HG02678 (cell line): ENCODE measurements around the gene NTN1.
"Not testable (repeated sequence)": the region's sequence is repeated elsewhere in the genome, so short reads cannot be mapped to it uniquely, and the experiment has no call there.

Source experiments
- ATAC-seq: cut with Tn5 transposase; IDR thresholded peaks from one replicate; pipeline ENCODE4 v1.9.1; 2021; ENCODE audit warnings: mild to moderate bottlenecking, moderate library complexity; ENCODE audit not compliant: unreplicated experiment

Gene NTN1

DNA sequence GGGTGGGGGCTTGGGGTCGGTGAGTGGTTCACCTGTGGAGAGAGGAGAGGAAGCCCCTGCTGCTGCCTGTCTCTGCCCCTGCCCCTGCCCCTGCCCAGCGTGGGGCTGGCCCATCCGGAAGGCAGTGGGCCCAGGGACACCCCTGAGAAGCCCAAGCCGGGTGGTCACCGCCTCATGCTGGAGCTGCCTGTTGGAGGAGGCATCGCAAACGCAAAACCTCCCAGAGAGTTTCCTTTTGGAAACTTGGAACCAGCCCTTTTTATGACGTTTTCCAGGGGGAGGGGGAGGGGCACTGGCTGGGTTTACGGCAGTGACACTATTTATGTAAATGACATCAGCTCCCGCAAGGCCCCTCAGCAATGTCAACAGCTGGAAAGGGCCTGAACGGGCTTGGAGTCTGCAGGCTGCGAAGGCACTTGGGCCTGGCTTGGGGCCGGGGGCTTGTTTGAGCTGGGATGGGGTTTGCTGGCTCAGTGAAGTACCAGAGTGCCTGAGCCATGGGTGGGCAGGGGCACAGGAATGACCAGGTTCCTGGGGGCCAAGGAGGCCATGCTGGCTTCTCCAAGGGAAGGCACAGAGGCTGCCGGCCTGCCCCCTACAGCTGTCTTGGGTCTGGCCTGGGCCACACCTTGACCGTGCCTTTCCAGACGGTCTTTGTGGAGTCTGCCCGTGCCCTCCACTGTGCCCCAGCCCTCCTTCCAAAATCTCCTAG is 219.5 kb downstream of the NTN1 start:
- ATAC-seq, result no peak

DNA sequence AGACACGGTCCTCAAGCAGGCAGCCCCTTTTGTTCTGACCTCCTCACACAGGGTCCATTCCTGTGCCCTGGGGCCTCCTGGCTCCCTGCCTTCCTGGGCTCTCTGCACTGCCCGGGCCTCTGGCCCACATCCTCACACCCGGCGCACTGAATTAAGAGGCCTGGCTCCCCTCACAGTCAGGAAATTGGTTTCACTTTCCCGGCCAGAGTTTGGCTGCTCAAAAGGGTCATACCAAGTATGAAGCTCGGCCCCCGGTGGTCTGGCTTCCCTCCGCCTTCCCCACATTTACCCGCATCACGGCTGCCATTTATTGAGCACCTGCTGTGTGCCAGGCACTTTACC is 220.0 kb downstream of the NTN1 start:
- no peak for ATAC-seq

DNA sequence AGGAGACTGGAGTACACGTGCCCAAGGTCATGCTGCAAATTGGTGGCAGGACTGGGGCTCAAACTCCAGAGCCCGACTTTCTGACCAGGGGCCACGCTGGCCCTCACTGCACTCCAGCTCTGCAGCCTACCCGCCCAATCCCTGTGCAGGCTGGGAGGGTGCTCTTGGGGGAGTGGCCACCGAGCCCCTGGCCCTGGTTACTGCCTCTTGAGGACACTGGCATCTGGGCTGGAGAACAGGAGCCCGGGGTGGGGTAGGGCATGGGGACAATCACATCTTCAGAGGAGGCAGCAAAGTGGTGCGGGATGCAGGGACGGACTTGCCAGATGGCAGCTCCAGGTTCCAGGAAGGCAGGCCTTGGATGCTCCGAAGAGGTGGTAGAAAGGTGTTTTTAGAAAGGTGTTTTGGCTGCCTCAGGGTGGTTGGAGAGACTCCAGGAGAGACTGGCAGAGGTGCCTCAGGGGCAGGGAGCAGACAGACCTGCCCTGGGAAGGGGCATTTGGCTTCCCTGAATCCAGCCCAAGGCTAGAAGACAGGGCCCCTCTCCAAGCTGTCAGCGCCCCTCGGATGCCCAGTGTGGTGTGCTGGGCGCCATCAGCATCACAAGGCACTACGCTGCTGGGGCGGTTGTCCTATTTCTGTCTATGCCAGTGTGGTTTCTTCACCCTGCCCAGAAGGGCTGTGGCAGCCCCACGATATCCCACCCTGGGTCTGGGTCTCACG is 220.6 kb downstream of the NTN1 start:
- ATAC-seq, result no peak

DNA sequence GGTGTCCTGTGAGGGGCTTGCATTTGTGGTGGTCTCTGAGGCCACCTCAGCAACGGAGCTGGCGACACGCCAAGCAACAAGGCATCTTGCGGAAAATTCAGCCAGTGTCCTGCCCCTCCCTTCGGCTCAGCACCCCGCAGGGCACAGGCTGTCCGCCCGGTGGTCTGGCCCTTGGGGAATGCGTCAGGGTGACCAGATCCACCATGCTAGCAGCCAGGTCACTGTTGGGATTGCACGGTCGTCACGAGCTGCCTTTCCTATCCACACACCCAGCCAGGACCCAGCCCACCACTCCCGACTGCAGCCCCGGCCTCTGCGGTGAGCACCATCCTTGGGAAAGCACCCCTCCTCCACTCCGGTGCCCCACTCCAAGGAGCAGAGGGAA is 221.2 kb downstream of the NTN1 start:
- ATAC-seq, result no peak

DNA sequence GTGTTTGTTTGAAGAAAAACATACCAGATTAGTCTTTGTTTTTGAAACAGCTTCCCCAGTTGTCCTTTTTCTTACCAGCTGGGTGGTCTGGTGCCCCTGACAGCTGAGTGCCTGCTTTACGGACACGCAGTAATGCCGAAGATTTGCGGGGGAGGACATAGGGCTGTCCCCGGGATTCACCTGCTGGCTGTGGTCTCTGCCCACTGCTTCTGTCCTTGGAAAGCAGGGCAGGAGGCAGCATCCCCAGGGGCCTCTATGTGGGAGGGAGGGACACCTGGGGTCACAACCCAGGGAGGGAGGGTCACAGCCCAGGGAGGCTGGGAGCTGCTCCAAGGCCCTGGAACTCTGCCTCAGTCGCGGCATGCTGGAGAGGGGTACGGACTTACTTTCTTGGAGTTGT is 221.7 kb downstream of the NTN1 start:
- ATAC-seq, result no peak

DNA sequence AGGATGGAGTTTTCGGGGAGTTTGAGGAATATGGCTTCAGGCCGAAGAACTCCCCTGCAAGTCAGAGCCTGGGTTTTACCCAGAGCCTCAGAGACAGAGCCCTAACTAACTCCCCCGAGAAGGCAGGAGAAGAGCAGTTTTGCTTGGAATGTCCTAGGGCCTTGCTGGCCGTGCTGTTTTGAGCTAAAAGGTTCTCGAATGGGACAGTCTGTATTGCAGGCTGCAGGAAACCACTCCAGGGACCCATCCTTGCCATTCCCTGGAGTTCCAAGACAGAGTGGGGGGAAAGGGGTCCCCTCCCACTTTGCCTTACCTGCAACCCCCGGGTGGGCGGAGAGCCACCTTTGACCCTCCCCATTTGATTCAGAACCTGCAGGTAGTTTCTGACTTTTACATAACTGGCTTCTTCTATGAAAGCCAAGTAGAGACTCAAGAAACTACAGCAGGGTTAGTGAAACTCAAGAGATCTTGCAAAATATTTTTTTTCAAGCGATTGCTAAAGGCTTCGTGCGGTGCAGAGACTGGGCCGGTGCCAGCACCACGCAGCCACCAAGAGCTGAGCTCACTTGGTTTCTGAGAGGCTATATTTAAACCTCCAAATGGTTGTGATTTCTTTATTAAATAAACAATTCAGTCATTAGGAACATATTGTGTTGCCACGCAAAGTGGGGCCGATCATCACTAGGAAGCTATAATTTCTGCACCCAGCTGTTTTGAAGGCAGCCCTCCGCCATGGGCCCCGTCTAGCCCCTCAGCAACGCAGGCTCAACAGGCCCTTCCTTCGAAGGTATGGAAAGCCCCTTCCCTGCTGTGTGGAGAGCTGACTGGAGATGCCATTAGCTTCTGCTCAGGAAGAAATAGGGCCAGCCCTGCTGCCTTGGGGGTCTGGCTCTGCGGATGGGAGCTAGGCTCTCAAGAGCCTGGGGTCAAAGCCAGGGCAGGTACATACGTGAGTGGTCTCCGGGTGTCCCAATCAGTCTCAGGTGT is 223.0 kb downstream of the NTN1 start:
- no peak for ATAC-seq

DNA sequence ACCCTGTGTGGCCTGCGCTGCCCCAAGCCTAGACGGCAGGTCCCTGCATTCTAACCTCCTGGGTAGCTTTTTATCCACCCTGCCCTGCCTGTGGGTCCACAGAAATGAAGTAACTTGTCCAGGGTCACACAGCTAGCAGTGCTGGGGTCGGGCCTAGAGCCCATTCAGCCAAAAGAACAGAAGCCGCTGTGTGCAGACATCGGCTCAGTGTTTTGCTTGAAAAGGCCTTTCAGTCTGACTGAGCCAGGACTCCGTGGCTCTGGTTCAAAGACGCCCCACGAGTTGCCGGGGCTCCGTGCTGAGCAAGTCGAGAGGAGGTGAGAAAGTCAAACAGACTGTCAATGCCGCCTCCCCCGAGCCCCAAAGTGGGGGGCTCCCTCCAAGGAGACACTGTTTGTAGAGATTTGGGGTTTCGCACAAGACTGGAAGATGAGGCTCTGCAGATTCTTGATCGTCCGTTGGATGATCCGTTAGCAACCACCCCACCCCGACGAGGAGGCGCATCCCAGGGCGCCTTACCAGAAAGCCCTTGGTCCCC is 226.2 kb downstream of the NTN1 start:
- no peak for ATAC-seq

DNA sequence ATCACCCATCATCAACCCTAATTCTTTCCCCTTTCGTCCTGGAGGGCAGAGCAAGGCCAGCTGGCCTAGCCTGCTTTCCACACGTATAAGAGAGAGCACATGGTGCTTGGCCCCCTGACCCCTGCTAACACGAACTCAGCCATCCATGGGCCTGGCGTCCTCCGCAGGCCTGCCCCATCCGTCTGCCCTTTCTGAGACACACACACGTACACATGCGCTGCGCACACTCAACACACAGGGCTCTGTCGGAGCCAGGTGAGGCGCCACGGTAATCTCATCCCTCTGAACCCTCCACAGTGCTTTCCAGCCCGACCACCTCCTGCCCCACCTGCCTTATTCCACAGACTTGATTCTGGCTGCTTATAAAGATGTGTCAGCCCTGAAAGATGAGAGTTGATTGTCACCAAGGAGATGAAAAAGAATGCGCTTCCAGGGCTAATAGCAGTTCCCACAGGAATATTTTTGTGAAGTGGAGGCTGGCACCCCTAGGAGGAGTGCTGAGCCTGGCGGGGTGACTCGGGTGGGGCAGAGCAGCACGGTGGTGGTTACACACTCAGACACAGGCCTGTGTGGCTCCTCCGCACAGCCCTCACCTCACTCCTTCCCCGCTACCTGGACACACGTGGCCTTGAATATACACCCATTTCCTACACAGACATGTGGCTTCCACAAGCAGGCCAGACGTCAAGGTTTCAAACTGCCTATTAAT is 228.1 kb downstream of the NTN1 start:
- no peak for ATAC-seq

DNA sequence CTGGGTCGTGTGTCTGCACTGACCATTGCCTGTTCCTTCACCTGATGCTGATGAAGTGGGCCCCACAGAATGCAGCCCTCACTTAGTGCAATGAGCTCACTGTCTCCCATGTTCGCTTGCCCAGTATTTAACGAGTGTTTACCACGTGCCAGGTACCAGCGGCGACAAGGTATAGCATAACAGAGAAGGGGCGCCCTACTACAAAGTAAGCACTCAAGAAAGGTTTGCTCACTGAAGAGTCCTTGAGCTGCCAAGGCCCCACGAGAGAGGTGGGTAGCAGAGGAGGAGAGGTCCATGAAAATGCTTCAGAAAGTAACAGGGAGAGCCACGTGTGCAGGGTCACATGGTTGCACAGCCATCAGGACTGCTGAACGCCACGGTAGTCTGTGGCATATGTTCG is 230.0 kb downstream of the NTN1 start:
- no peak for ATAC-seq

DNA sequence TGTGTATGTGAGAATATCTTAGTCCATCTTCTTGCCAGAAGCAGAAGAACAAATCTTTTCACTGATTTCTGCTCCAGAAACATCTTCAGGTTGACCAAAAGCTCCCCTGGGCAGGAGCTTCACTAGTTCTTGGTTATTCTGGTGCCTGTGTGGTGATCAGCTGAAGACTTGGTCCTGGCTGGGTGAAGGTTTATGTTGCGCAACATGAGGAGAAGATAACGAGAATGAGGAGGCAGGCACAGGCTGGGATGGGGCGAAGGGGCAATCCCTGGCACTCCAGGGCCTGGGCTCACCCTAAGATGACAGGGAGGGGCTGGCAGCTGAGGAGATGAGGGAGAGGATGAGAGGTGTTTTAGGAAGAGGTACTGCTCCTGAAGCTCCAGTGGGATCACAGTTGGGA is 232.0 kb downstream of the NTN1 start:
- ATAC-seq, result no peak

DNA sequence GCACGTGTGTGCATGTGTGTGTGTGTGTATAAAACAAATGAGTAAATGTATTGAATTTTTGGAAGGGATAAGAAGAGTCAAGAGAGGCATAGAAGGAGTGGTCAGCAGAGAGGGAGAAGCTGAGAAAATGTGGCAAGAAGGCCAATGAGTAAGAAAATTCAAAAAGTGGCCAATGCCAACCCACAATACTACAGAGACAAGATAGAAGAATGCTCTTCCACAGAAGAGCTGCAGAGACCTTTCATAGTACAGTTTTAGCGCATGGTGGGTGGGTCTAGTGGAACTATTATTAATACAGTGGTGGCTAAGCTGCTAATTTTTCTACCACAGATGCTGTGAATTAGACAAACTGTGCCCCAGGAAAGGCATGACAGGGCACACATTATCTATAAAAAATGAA is 233.5 kb downstream of the NTN1 start:
- no peak for ATAC-seq

DNA sequence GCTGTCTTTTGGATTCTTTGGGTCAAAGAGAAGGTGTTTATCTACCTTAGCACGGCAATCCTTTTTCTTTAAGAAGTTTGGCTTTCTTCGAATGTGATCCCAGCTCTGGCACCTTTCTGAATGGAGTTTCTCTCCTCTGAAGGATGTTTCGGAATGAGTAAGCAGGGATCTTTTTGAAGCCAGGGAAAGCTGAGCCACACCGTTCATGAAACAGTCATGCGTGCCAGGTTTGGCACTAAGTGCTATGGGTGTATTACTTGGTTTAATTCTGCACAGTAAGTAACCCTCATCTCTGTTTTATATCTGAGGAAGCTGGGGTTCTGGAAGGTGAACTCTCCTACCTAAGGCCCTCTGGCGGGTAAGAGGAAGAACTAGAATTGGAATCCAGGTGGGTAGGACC is 234.5 kb downstream of the NTN1 start:
- ATAC-seq, result no peak

DNA sequence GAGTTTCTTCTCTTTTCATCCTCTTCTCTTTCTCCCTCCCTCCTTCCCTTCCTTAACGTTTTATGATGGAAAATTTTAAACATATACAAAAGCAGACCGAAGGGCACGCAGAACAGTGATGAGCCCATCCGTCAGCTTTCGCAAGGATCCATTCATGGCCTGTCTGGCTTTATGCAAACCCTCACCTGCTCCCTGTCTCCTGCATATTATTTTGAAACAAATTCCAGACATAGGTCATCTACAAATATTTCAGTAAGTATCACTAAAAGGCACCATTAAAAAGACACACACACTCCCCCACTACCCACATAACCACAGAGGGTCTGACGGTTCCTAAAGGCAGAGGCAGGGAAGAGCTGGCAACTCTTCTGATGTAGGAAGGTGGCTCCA is 235.0 kb downstream of the NTN1 start:
- ATAC-seq, result no peak

DNA sequence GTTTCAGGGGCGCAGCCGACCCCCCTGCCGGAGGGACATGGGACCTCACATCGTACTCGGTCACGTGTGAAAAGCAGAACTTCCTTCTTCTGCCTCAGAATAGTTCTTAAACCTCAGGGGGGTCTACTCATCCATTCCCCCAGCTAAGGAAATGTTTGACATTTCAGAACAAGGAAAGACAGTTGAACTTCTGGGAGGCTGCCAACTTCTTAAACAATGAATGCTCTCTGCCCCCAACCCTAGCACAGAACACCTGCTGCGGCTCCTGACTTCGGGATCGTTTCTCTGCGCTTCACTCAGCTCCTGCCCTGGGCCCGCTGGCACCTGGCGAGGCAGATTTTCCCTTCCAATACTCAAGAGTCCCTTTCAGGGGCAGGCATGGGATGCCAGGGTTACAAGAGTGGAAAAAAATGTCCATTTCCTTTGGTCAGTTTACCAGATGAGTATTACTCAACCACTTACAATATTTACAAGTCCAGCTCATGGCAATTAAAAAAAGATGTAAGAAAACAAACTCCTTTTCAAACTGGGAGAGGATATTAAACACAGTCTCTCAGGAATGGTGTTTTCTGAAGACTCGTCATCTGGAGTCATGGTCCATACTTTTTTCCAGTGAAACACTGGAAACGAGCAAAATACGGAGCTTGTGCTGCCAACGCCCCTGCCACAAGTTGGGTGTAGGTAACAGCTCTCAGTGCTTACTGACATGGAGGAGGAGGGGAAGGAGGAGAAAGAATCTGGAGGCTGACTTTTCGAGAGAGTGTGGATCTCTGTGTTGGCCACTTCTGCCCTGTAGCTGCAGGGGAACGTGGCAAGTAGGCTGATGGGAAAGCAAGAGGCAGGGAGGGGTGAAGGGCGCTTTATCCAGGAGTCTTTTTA is 235.7 kb downstream of the NTN1 start:
- ATAC-seq, result no peak

DNA sequence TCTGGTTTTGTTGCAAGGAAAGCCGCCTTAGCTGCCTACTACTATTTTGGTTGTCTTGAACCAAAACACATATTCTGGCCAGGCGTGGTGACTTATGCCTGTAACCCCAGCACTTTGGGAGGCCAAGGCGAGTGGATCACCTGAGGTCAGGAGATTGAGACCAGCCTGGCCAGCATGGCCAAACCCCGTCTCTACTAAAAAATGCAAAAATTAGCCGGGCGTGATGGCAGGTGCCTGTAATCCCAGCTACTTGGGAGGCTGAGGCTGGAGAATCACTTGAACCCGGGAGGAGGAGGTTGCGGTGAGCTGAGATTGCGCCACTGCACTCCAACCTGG is 236.3 kb downstream of the NTN1 start:
- not testable (repeated sequence) for ATAC-seq

DNA sequence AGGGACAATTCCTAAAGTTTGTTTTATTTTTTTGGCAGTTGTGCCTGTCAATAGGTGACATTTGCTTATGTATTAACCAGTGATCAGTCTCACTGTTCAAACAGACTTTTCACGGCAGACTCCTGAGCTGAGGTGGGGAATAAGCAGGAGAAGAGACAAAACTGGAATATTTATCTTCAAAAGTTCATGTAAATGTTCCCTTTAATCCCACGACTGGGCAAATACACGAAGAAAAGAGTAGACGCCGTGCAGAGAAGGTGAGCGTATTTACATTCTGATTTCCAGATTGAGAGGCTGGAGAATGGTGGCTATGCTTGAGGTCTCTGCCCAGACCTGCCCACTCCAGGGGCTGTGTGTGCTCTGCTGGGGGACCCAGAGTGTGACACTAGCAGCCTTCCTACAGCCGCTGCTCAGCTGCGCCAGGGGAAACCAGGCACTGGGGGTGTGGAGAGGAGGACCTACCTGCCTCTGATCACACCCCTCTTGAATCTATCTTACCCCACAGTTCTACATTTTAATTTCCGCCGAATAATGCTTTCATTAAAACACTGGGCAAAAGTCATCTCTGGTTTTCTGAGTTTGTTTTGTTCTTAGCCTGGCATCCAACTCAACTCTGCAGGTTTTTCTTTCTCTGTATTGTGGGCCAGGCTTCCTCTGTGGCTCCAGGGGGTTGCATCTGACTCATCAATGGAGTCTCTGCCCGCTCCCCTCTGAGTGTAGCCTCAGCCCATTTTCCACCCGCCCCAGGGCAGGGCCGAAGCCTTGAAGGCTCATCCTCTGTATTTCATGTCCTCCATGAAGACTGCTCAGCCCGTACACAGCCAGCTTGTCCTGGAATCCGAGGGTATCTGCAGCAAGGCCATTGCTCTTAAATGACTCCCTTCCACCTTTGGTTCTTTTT is 237.1 kb downstream of the NTN1 start:
- no peak for ATAC-seq

DNA sequence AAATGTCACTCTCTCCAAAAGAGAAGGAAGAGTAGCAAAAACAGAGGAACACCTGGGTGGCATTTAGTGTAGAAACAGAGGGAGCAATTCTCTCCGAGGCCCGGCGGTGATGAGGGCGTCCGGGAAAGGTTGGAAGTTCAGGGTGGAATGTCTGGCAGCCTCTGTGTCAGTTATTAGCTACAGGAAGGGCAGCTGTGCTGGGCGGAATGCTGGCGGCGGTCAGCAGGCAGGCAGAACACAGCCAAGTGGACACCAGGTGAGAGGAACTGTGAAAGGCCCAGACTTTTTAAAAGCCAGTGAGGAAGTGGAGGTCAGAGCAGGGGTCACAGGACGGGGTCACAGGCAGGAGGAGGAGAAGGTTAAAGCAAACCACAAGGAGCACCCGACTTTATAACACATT is 238.1 kb downstream of the NTN1 start:
- no peak for ATAC-seq

DNA sequence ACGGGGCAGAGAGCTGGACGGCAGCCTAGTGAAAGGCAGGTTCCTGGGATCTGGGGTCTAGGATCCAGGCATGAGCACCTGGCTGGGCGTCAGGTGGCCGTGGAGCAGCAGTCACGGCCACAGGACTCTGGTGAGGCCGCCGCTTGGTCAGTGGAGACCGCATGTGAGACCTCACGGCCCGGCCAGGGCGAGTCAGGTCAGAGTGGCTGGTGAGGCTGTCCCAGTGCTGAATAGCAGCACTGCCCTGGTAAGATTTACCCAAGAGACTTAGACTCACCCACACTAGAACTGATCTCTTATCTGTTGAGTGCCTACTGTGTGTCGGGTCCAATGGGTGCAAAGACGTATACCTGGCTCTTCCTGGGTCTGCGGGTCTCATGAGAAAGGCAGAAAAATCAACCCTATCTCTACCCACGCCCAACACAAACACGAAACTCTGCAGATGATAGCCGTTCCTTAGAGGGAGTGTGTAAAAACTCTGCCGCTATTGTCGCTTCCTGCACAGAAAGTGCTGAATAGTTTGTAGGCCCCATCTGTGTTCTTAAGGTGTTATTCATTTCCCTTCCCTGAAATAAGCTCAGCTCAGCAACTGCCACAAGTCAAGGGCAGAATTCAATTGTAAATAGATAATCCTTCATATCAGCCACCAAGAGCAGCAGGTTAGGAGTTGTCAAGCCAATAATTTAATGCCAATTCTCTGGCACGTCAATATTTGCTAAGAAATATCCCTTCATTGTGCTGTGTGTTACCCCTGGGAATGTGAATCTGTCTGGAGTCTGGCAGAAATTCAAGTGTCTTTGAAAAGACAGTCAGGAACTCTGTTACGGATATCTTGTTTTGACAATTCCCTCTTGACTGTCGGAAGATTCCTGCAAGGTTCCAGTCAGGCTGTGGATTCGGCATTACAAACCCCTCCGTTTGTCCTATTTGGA is 240.0 kb downstream of the NTN1 start:
- no peak for ATAC-seq
